Lower leg skin (tissue), 3 donors: ENCODE measurements around the gene FGF12.

Source experiments
- CTCF ChIP-seq, 3 donors: fragments of 450-650 bp; IDR thresholded peaks; one replicate each; pipeline ENCODE4 v1.5.1; 2016; ENCODE audit warnings: antibody characterized with exemption in 3 of 3, mild to moderate bottlenecking in 3 of 3, moderate library complexity in 2 of 3
- POLR2A ChIP-seq, 2 donors: fragments of 450-650 bp; IDR thresholded peaks; one replicate each; pipeline ENCODE4 v1.6.1; 2016 to 2017; ENCODE audit warnings: antibody characterized with exemption in 2 of 2, mild to moderate bottlenecking in 1 of 2, moderate library complexity in 1 of 2

DNA sequence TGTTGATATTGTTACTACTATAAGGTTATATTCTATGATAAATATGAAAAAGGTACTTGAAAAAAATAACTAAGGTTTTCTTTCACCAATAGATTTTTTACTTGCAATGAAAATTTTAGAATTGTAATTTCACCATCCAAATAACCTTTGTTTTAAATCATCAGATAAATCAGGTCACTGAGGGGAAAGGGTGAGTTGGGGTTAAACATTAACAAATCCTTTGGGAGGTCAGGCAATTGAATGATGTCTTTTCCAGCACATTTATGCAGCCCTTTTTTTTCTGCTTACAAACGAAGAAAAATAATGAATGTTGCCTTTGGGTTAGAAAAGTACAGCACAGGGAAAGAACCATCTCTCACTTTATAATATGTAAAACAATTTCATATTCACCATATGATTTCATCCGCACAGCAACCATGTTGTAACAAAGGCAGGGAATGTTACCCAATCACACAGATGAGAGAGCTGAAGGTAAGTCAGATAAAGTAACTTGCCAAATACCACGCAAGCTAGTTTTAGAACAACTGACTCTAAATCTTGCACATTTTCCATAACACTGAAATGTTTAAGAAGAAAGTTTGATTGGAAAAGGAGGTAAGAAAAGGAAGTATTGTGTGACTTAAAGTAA, 151.3 kb downstream of the FGF12 start:
- TF ChIP-seq CTCF (IDR thresholded peaks at IDR 0.05) (no peak), POLR2A (IDR thresholded peaks at IDR 0.05) (no peak)
